BE2C (cell line): ENCODE results near the gene TMBIM4.

Source experiments
- DNase-seq: peaks from one replicate; pipeline ENCODE4 v3.0.0-alpha.2; 2020
- H3K27me3 ChIP-seq: fragments of 250-450 bp; sonication (Bioruptor Pico); 2 replicates; pipeline ENCODE4 v1.5.1; 2020; ENCODE audit warnings: mild to moderate bottlenecking
- H3K36me3 ChIP-seq: fragments of 250-450 bp; sonication (Bioruptor Pico); 2 replicates; pipeline ENCODE4 v1.5.1; 2020; ENCODE audit warnings: mild to moderate bottlenecking
- H3K4me1 ChIP-seq: fragments of 250-450 bp; sonication (Bioruptor Pico); 2 replicates; pipeline ENCODE4 v1.5.1; 2020
- H3K4me3 ChIP-seq: 2 replicates; pipeline ENCODE4 v1.5.1; 2011; ENCODE audit warnings: low read depth, low read length
- H3K9me3 ChIP-seq: fragments of 250-450 bp; sonication (Bioruptor Pico); 2 replicates; pipeline ENCODE4 v1.5.1; 2020
- CTCF ChIP-seq: IDR thresholded peaks from 2 replicates; pipeline ENCODE4 v1.5.1; 2012; ENCODE audit warnings: mild to moderate bottlenecking, low read depth, low read length

TMBIM4 gene

GRCh38 chr12:66115071-66115600 lies 54.7 kb downstream of the TMBIM4 start:
- no peak overlapping the region for H3K4me3 ChIP-seq
- no peak for TF ChIP-seq CTCF
- H3K9me3 ChIP-seq: no peaks in the 10 kb centered on the region
- no peaks in the 10 kb centered on the region for H3K4me1 ChIP-seq
- no peak for DNase-seq
- no peaks in the 10 kb centered on the region; the same call in 1 of the 2 replicates for H3K27me3 ChIP-seq
- H3K36me3 ChIP-seq: no peaks in the 10 kb centered on the region

GRCh38 chr12:66113471-66113870 lies 56.3 kb downstream of the TMBIM4 start:
- no peak for TF ChIP-seq CTCF
- no peak for DNase-seq
- Histone ChIP-seq H3K4me3 (no peak overlapping the region), H3K36me3 (no peaks in the 10 kb centered on the region), H3K27me3 (no peaks in the 10 kb centered on the region; the same call in 1 of the 2 replicates), H3K4me1 (no peaks in the 10 kb centered on the region), H3K9me3 (no peaks in the 10 kb centered on the region)

GRCh38 chr12:66111605-66112004 lies 58.2 kb downstream of the TMBIM4 start:
- Histone ChIP-seq H3K4me1 (no peaks in the 10 kb centered on the region), H3K36me3 (no peaks in the 10 kb centered on the region), H3K27me3 (no peaks in the 10 kb centered on the region; the same call in 1 of the 2 replicates), H3K4me3 (no peak overlapping the region), H3K9me3 (no peaks in the 10 kb centered on the region)
- TF ChIP-seq CTCF: no peak
- DNase-seq: no peak

- H3K4me1 ChIP-seq: no peaks in the 10 kb centered on the region
- H3K36me3 ChIP-seq: no peaks in the 10 kb centered on the region
- H3K27me3 ChIP-seq: no peaks in the 10 kb centered on the region; the same call in 1 of the 2 replicates
- H3K4me3 ChIP-seq: no peak overlapping the region
- no peak for TF ChIP-seq CTCF
- DNase-seq: no peak
- H3K9me3 ChIP-seq: no peaks in the 10 kb centered on the region
Measured at GRCh38 chr12:66109056-66109455, 60.7 kb downstream of the TMBIM4 start.

- H3K36me3 ChIP-seq: no peaks in the 10 kb centered on the region
- H3K9me3 ChIP-seq: no peaks in the 10 kb centered on the region
- H3K4me1 ChIP-seq: no peaks in the 10 kb centered on the region
- no peak overlapping the region for H3K4me3 ChIP-seq
- no peaks in the 10 kb centered on the region; the same call in 1 of the 2 replicates for H3K27me3 ChIP-seq
- no peak for DNase-seq
- no peak for TF ChIP-seq CTCF
Measured at GRCh38 chr12:66108386-66108785, 61.4 kb downstream of the TMBIM4 start.

- Histone ChIP-seq H3K4me1 (no peaks in the 10 kb centered on the region), H3K4me3 (no peak overlapping the region), H3K27me3 (no peaks in the 10 kb centered on the region; the same call in 1 of the 2 replicates), H3K9me3 (no peaks in the 10 kb centered on the region), H3K36me3 (no peaks in the 10 kb centered on the region)
- peak; percentile 65 for DNase-seq
- TF ChIP-seq CTCF: peak; percentile 76
Measured at GRCh38 chr12:66107451-66107915, 62.3 kb downstream of the TMBIM4 start.
